ENCODE results near the gene TRABD.

TRABD gene

GRCh38 chr22:50150161-50151129, 35.3 kb upstream of the TRABD start:
- Histone ChIP-seq H3K4me1 (peaks cover 0 to 6% (median 0%) of the 10 kb centered on the region in 4 donors), H3K36me3 (no peaks in the 10 kb centered on the region), H3K27ac (no peak overlapping the region), H3K27me3 (peaks cover 0 to 33% of the 10 kb centered on the region in 2 donors), H3K9me3 (no peaks in the 10 kb centered on the region), H3K4me3 (no peak overlapping the region)
- DNase-seq = no peak
- no peak for TF ChIP-seq CTCF (IDR thresholded peaks at IDR 0.05)
- intact Hi-C loops (cut with DNase I; ENCODE audit: low total_unique reads) = no loop called here

- no peak for DNase-seq
- Histone ChIP-seq H3K27ac (no peak overlapping the region), H3K36me3 (no peaks in the 10 kb centered on the region), H3K4me1 (peaks cover 0 to 1% (median 0%) of the 10 kb centered on the region in 4 donors), H3K27me3 (peaks cover 0 to 24% of the 10 kb centered on the region in 2 donors), H3K4me3 (no peak overlapping the region), H3K9me3 (no peaks in the 10 kb centered on the region)
- TF ChIP-seq CTCF (IDR thresholded peaks at IDR 0.05) = no peak
- intact Hi-C loops (cut with DNase I; ENCODE audit: low total_unique reads) = no loop called here
Measured at GRCh38 chr22:50151571-50152537, 33.9 kb upstream of the TRABD start.

DNA sequence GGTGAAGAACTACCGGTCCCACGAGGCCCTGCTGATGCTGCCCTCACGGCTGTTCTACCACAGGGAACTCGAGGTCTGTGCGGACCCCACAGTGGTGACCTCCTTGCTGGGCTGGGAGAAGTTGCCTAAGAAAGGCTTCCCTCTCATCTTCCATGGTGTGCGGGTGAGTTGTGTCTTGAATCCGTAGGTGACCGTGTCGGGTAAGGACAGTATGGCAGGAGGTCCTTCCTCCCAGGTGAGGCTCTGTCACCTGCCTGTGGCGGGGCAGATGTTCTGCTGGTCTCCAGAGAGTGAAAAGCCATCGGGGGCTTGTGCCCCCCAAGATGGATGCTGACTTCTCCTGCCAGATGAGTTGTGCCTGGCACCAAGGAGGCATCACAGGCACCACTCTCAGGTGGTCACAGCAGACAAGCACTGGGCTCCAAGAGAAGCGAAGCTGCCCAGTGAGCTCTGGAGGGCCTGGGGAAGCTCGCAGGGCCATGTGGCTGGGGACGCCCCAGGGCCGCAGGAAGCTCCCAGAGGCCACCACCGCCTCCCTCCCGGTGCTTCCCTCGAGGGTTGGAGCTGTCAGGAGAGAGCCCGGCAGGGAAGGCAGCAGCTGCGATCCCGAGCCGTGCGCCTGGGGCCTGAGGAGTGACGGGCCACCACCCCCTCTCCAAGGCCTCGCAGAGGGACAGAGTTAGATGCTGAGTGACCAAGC, 32.5 kb upstream of the TRABD start:
- TF ChIP-seq CTCF (IDR thresholded peaks at IDR 0.05) = no peak
- Histone ChIP-seq H3K36me3 (no peaks in the 10 kb centered on the region), H3K27ac (no peak overlapping the region), H3K4me3 (no peak overlapping the region), H3K4me1 (no peaks in the 10 kb centered on the region), H3K27me3 (peaks cover 0 to 29% of the 10 kb centered on the region in 2 donors), H3K9me3 (no peaks in the 10 kb centered on the region)
- no peak for DNase-seq
- intact Hi-C loops (cut with DNase I; ENCODE audit: low total_unique reads) = no loop called here

GRCh38 chr22:50153756-50154140, 32.0 kb upstream of the TRABD start:
- Histone ChIP-seq H3K4me3 (no peak overlapping the region), H3K27me3 (peaks cover 0 to 35% of the 10 kb centered on the region in 2 donors), H3K36me3 (no peaks in the 10 kb centered on the region), H3K4me1 (no peaks in the 10 kb centered on the region), H3K9me3 (no peaks in the 10 kb centered on the region), H3K27ac (no peak overlapping the region)
- intact Hi-C loops (cut with DNase I; ENCODE audit: low total_unique reads) = no loop called here
- TF ChIP-seq CTCF (IDR thresholded peaks at IDR 0.05) = no peak
- no peak for DNase-seq

DNA sequence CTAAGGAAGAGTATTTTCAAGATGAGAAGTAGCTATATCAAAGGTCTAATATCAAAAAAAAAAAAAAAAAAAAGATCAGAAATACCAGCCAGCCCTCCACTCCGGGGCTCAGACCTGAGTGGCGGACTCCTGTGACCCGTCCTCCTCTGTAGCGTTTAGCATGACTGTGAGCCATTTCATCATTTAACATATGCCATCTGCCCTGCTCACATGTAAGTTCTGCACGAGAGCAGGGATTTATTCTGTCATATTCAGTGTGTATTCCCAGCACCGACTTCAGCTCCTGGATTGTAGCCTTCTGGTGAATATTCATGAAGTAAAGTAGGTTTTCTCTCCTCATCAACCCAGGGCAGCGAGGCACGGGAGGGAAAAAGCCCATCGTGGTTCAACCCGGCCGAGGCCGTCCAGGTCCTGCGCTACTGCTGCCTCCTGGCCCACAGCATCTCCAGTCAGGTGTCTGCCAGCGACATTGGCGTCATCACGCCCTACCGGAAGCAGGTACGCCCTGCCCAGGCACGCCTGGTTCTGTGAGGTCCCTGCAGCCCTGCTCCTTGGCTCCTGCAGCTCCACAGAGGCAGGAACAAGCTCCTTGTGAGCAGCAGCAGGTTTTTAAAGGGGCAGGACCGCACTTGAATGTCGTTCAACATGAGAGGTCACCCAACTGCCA, 27.9 kb upstream of the TRABD start:
- TF ChIP-seq CTCF (IDR thresholded peaks at IDR 0.05) = no peak
- Histone ChIP-seq H3K27ac (no peak overlapping the region), H3K9me3 (no peaks in the 10 kb centered on the region), H3K27me3 (peaks cover 0 to 43% of the 10 kb centered on the region in 2 donors), H3K4me3 (no peak overlapping the region), H3K4me1 (no peaks in the 10 kb centered on the region), H3K36me3 (no peaks in the 10 kb centered on the region)
- DNase-seq = no peak
- intact Hi-C loops (cut with DNase I; ENCODE audit: low total_unique reads) = no loop called here
